H9 (cell line): ENCODE data around the gene RIC1. TPM values are rescaled to one million over a fixed set of nuclear protein-coding genes. Genes with fewer than 3 reads are reported as not detected.

Experiments
- DNase-seq: peaks from one replicate; pipeline ENCODE4 v3.0.0-alpha.2; 2017
- H2AFZ ChIP-seq: one replicate; pipeline ENCODE4 v1.6.1; 2013; ENCODE audit warnings: mild to moderate bottlenecking, low read length, control low read depth, moderate library complexity
- H2AK5ac ChIP-seq: 2 replicates; pipeline ENCODE4 v1.6.1; 2013; ENCODE audit warnings: low read length, control low read depth, mixed read lengths; ENCODE audit not compliant: insufficient read length
- H2BK120ac ChIP-seq: one replicate; pipeline ENCODE4 v1.6.1; 2013; ENCODE audit warnings: low read depth, mild to moderate bottlenecking, low read length, control low read depth, inconsistent platforms; ENCODE audit not compliant: poor library complexity, severe bottlenecking
- H2BK12ac ChIP-seq: 2 replicates; pipeline ENCODE4 v1.6.1; 2013; ENCODE audit warnings: low read length, control low read depth, mixed read lengths, low read depth; ENCODE audit not compliant: insufficient read length
- H2BK15ac ChIP-seq: 2 replicates; pipeline ENCODE4 v1.6.1; 2013; ENCODE audit warnings: low read depth, low read length, control low read depth
- H2BK20ac ChIP-seq: one replicate; pipeline ENCODE4 v1.6.1; 2013; ENCODE audit warnings: low read depth, mild to moderate bottlenecking, low read length, control low read depth, inconsistent platforms; ENCODE audit not compliant: poor library complexity, severe bottlenecking
- H2BK5ac ChIP-seq: 2 replicates; pipeline ENCODE4 v1.6.1; 2013; ENCODE audit warnings: low read length, control low read depth, mixed read lengths; ENCODE audit not compliant: insufficient read length
- H3K14ac ChIP-seq: 2 replicates; pipeline ENCODE4 v1.6.1; 2013; ENCODE audit warnings: low read length, control low read depth; ENCODE audit not compliant: insufficient read depth
- H3K18ac ChIP-seq: 2 replicates; pipeline ENCODE4 v1.6.1; 2013; ENCODE audit warnings: low read depth, mild to moderate bottlenecking, mixed read lengths, low read length, control low read depth; ENCODE audit not compliant: insufficient read length
- H3K23ac ChIP-seq: 2 replicates; pipeline ENCODE4 v1.6.1; 2013; ENCODE audit warnings: low read length, control low read depth, mixed read lengths, low read depth; ENCODE audit not compliant: insufficient read length
- H3K23me2 ChIP-seq: 2 replicates; pipeline ENCODE4 v1.6.1; 2013; ENCODE audit warnings: low read depth, mild to moderate bottlenecking, mixed read lengths, low read length, control low read depth; ENCODE audit not compliant: insufficient read length, poor library complexity, severe bottlenecking
- H3K27ac ChIP-seq: 2 replicates; pipeline ENCODE4 v1.5.1; 2013; ENCODE audit warnings: low read length, control low read depth, mixed read lengths, low read depth; ENCODE audit not compliant: insufficient read length
- H3K27me3 ChIP-seq: 2 replicates; pipeline ENCODE4 v1.6.1; 2013; ENCODE audit warnings: low read length, control low read depth, inconsistent platforms; ENCODE audit not compliant: insufficient read depth
- H3K4ac ChIP-seq: 2 replicates; pipeline ENCODE4 v1.6.1; 2013; ENCODE audit warnings: low read depth, mild to moderate bottlenecking, control low read depth, inconsistent platforms, low read length, moderate library complexity
- H3K4me1 ChIP-seq: 2 replicates; pipeline ENCODE4 v1.6.1; 2013; ENCODE audit warnings: low read length, control low read depth, inconsistent platforms; ENCODE audit not compliant: insufficient read depth
- H3K4me2 ChIP-seq: 2 replicates; pipeline ENCODE4 v1.6.1; 2013; ENCODE audit warnings: low read length, control low read depth, mixed read lengths; ENCODE audit not compliant: insufficient read length, insufficient read depth
- H3K56ac ChIP-seq: 2 replicates; pipeline ENCODE4 v1.6.1; 2013; ENCODE audit warnings: low read depth, mild to moderate bottlenecking, mixed read lengths, low read length, control low read depth; ENCODE audit not compliant: insufficient read length
- H3K79me1 ChIP-seq: 2 replicates; pipeline ENCODE4 v1.6.1; 2013; ENCODE audit warnings: low read depth, mild to moderate bottlenecking, moderate library complexity, low read length, control low read depth, inconsistent platforms; ENCODE audit not compliant: insufficient read depth, poor library complexity, severe bottlenecking
- H3K79me2 ChIP-seq: 2 replicates; pipeline ENCODE4 v1.6.1; 2013; ENCODE audit warnings: low read length, control low read depth, inconsistent platforms; ENCODE audit not compliant: insufficient read depth
- H3K9ac ChIP-seq: 2 replicates; pipeline ENCODE4 v1.6.1; 2013; ENCODE audit warnings: low read length, control low read depth, mixed read lengths; ENCODE audit not compliant: insufficient read length; ENCODE audit errors: extremely low read depth
- H3K9me3 ChIP-seq: one replicate; pipeline ENCODE4 v1.6.1; 2013; ENCODE audit warnings: low read depth, low read length, inconsistent platforms; ENCODE audit not compliant: control insufficient read depth
- H3T11ph ChIP-seq: one replicate; pipeline ENCODE4 v1.6.1; 2013; ENCODE audit warnings: mild to moderate bottlenecking, low read length, control low read depth, inconsistent platforms
- H4K20me1 ChIP-seq: one replicate; pipeline ENCODE4 v1.6.1; 2013; ENCODE audit not compliant: control insufficient read depth, insufficient read length, insufficient read depth
- H4K5ac ChIP-seq: 2 replicates; pipeline ENCODE4 v1.6.1; 2013; ENCODE audit warnings: low read depth, mild to moderate bottlenecking, mixed read lengths, low read length, control low read depth; ENCODE audit not compliant: insufficient read length
- H4K8ac ChIP-seq: replicated peaks from 2 replicates; pipeline ENCODE4 v1.6.1; 2013; ENCODE audit warnings: low read length, control low read depth, mixed read lengths, low read depth; ENCODE audit not compliant: insufficient read length
- H4K91ac ChIP-seq: 2 replicates; pipeline ENCODE4 v1.6.1; 2013; ENCODE audit warnings: low read depth, mild to moderate bottlenecking, moderate library complexity, mixed read lengths, low read length, control low read depth; ENCODE audit not compliant: insufficient read length
- H3K27ac Mint-ChIP-seq, 3 experiments: 2 replicates in 2 of 3; 3 replicates in 1 of 3; pipeline ENCODE4 v1.8.0; 2020 to 2021; ENCODE audit warnings: mixed read lengths in 3 of 3, mild to moderate bottlenecking in 1 of 3, moderate library complexity in 1 of 3
- H3K27me3 Mint-ChIP-seq: 2 replicates; pipeline ENCODE4 v1.8.0; 2021; ENCODE audit warnings: low read depth, mild to moderate bottlenecking, moderate library complexity, mixed read lengths
- H3K36me3 Mint-ChIP-seq, 3 experiments: 2 replicates in 2 of 3; 3 replicates in 1 of 3; pipeline ENCODE4 v1.8.0; 2020 to 2021; ENCODE audit warnings: low read depth in 3 of 3, mixed read lengths in 3 of 3; ENCODE audit not compliant: insufficient read depth in 1 of 3
- H3K4me1 Mint-ChIP-seq, 2 experiments: 2 replicates each; pipeline ENCODE4 v1.8.0; 2020; ENCODE audit warnings: mixed read lengths in 2 of 2
- H3K4me3 Mint-ChIP-seq, 2 experiments: 2 replicates in 1 of 2; 3 replicates in 1 of 2; pipeline ENCODE4 v1.8.0; 2020 to 2021; ENCODE audit warnings: mild to moderate bottlenecking in 2 of 2, mixed read lengths in 2 of 2, moderate library complexity in 1 of 2
- H3K9me3 Mint-ChIP-seq, 2 experiments: 2 replicates in 1 of 2; 3 replicates in 1 of 2; pipeline ENCODE4 v1.8.0; 2020; ENCODE audit warnings: mild to moderate bottlenecking in 2 of 2, mixed read lengths in 2 of 2, moderate library complexity in 1 of 2
- CTCF ChIP-seq: fragments of 200-600 bp; sonication (generic); conservative IDR thresholded peaks from 3 replicates; pipeline ENCODE4 v1.8.0; 2021; ENCODE audit warnings: antibody characterized with exemption, mild to moderate bottlenecking
- WGBS: extraction: QIAGEN DNeasy Blood & Tissue Kit; methylation state at CpG from one replicate; pipeline ENCODE4 v1.1.7; 2013; ENCODE audit warnings: missing lambda C conversion rate, low lambda C conversion rate, mixed read lengths; ENCODE audit not compliant: insufficient read length; ENCODE audit errors: extremely low coverage; 5-methylcytosine and 5-hydroxymethylcytosine counted together
- total RNA-seq: library from RNA; stranded (reverse); gene quantifications from 2 replicates; pipeline ENCODE4 v1.2.1, GENCODE V29; 2021

The RIC1 gene
- total RNA-seq, 1 experiment from 2014 or later: 13.7 TPM

GRCh38 chr9:5639816-5640215, 10.9 kb downstream of the RIC1 start:
- no peak overlapping the region for H2BK5ac ChIP-seq
- H3K4me1 Mint-ChIP-seq: peaks cover 2 to 4% of the 10 kb centered on the region in 2 experiments; a peak in 2 of 4 replicates
- H3K4me1 ChIP-seq: no peaks in the 10 kb centered on the region
- H3K27me3 ChIP-seq: no peaks in the 10 kb centered on the region
- H3K27ac ChIP-seq: no peak overlapping the region
- H3T11ph ChIP-seq: no peak overlapping the region
- no peak overlapping the region for H3K18ac ChIP-seq
- peaks cover 28% of the 10 kb centered on the region; the same call in 1 of the 2 replicates for H3K79me2 ChIP-seq
- no peak for TF ChIP-seq CTCF
- H3K9me3 Mint-ChIP-seq: peaks cover 0 to 11% of the 10 kb centered on the region in 2 experiments; a peak in 3 of 5 replicates
- H3K14ac ChIP-seq: no peak overlapping the region
- no peak overlapping the region for H2AK5ac ChIP-seq
- H3K23me2 ChIP-seq: no peaks in the 10 kb centered on the region
- H2BK20ac ChIP-seq: no peak overlapping the region
- H3K36me3 Mint-ChIP-seq: peaks cover 0 to 20% (median 16%) of the 10 kb centered on the region in 3 experiments; a peak in 5 of 7 replicates
- no peaks in the 10 kb centered on the region for H4K20me1 ChIP-seq
- no peak overlapping the region for H3K9ac ChIP-seq
- DNase-seq: no peak
- H3K4me3 Mint-ChIP-seq: no peak overlapping the region
- no peak overlapping the region for H3K23ac ChIP-seq
- H4K91ac ChIP-seq: no peak overlapping the region
- no peaks in the 10 kb centered on the region for H3K27me3 Mint-ChIP-seq
- H3K79me1 ChIP-seq: no peaks in the 10 kb centered on the region
- no peak overlapping the region for H2BK12ac ChIP-seq
- WGBS: no CpG with 5 or more reads among the region's 1 CpG
- no peak overlapping the region for H3K27ac Mint-ChIP-seq
- H3K56ac ChIP-seq: no peak overlapping the region
- no peak overlapping the region for H4K5ac ChIP-seq
- no peak overlapping the region for H2BK15ac ChIP-seq
- no peak overlapping the region for H2AFZ ChIP-seq
- H4K8ac ChIP-seq: no peak overlapping the region
- H3K4me2 ChIP-seq: no peak overlapping the region
- no peaks in the 10 kb centered on the region for H3K9me3 ChIP-seq
- no peak overlapping the region for H2BK120ac ChIP-seq
- no peak overlapping the region for H3K4ac ChIP-seq
